Measurements from ENCODE around the gene CPLANE2.

CPLANE2 gene

DNA sequence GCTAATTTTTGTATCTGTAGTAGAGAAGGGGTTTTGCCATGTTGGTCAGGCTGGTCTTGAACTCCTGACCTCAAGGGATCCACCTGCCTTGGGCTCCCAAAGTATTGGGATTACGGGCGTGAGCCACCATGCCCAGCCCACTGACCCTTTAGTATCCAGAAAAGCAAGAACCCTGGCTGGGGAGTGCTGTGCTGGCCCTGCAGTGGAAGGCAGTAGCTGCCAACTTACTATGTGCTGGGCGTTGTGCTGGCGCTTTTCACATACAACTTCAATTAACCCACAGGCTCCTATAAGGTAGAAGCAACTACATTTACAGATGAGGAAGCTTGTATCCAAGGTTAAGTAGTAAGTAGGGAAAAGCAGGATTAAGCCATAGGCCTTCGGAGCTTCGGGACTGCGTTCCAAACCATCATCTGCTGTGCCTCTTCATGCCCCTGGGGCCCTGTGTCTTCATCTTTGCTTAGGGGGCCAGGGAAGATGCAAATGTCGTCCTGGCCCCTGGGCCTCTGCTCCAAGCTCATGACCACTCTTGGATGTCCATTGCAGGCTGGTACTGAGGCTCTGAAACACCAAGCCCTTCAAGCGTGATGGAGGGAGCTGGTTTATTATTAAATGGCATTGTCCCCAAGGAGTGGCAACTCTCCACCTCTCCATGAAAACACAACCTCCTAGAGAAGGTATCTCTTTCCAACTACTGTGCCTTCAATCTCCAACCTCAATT, 8.7 kb upstream of the CPLANE2 start:
- ChIA-PET POLR2A (no interaction called here), CTCF (interaction anchor here (1.1 to 8.7 kb wide), 7 partner anchors 8 to 165 kb away, joined by 3 to 70 read pairs (median 7); partner anchors contain the start of gene CPLANE2)
- TF ChIP-seq CTCF (IDR thresholded peaks at IDR 0.05; ENCODE audit: control extremely low read depth, extremely low read depth, low read depth, missing control alignments), result no peak
- no peak for DNase-seq (ENCODE audit: extremely low spot score)

DNA sequence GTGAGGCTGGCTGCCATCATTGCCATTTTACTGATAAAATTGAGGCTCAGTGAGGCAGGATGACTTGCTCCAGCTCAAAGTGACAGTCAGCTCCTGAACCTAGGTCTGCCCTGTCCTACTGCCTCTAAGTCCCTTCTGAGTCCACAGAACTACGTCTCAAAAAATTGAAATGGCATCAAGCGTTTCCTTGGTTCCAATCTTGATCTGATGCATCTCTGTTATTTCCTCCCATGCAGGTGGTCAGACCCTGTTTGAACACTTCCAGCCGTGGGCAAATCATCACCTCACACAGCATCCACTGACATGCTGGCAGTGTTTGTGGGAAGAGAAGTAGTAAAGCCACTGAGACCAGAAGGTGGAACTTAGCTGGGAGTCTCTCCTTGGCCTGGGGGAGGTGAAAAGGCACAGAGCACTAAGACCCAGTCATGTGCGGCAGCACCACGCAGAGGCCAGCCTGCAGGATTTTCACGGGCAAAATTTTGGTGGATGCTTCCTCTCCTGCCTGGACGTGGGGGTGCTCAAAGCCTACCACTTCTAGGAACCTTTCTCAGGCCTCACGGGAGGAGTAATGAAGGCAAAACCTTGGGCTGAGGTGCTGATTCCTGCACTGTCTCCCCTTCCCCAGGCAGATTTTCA, 7.8 kb upstream of the CPLANE2 start:
- ChIA-PET POLR2A (no interaction called here), CTCF (interaction anchor here (0.7 to 8.7 kb wide), 19 partner anchors 9 to 378 kb away, joined by 3 to 70 read pairs (median 4); partner anchors contain the start of gene CPLANE2)
- TF ChIP-seq CTCF (IDR thresholded peaks at IDR 0.05; ENCODE audit: control extremely low read depth, extremely low read depth, low read depth, missing control alignments), result no peak

DNA sequence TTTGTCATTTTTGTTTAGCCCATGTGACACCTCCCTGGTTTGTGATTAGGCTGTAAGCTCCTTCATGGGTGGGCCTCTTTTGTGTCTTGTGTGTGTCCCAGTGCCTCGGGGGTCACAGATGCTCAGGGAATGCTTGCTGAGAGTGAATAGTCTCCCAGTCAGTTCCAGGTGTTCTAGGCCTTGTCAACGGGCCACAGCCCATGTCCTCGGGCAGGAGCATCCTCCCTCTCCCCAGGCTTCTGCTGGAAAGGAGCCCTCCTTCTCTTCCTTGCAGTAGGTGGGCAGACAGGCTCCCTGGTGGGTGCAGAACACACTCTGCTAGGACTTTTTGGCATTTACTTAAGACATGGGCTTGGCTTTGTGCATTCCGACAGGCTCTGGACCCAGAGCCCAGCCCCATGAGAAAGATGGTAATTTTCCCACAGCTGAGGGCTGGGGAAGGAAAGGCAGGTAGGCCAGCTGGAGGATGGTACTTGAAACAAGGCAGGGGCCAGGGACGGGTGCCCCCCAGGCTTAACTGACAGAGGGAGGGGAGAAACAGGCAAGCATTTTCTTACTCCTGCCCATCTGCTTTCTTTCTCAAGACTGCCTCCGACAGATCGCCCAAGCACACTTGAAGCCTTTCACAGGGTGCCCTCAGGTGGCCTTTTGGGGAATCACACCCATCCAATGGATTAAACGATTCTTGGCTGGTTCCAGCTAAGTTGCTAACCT, 7.1 kb upstream of the CPLANE2 start:
- peak; percentile 79 for TF ChIP-seq CTCF (IDR thresholded peaks at IDR 0.05; ENCODE audit: control extremely low read depth, extremely low read depth, low read depth, missing control alignments)
- POLR2A ChIA-PET, result no interaction called here
- peak; percentile 78 for DNase-seq (ENCODE audit: extremely low spot score)
- CTCF ChIA-PET, result interaction anchor here (0.7 to 8.7 kb wide), 25 partner anchors 8 to 379 kb away, joined by 3 to 70 read pairs (median 4); partner anchors contain the start of gene CPLANE2

More for the DNA sequence above, 7.8 kb upstream of the CPLANE2 start:
- no peak for DNase-seq (ENCODE audit: extremely low spot score)

GRCh38 chr1:16243215-16243610, 6.2 kb upstream of the CPLANE2 start:
- CTCF ChIA-PET, result interaction anchor here (0.7 to 8.7 kb wide), 16 partner anchors 8 to 162 kb away, joined by 3 to 70 read pairs (median 6); partner anchors contain the start of gene CPLANE2
- POLR2A ChIA-PET, result no interaction called here
- no peak for DNase-seq (ENCODE audit: extremely low spot score)
- TF ChIP-seq CTCF (IDR thresholded peaks at IDR 0.05; ENCODE audit: control extremely low read depth, extremely low read depth, low read depth, missing control alignments), result no peak

GRCh38 chr1:16242556-16243214, 5.7 kb upstream of the CPLANE2 start:
- POLR2A ChIA-PET, result no interaction called here
- CTCF ChIA-PET, result interaction anchor here (0.9 to 8.7 kb wide), 7 partner anchors 9 to 162 kb away, joined by 3 to 70 read pairs (median 8); no protein-coding TSS in a partner anchor
- no peak for TF ChIP-seq CTCF (IDR thresholded peaks at IDR 0.05; ENCODE audit: control extremely low read depth, extremely low read depth, low read depth, missing control alignments)
- DNase-seq (ENCODE audit: extremely low spot score), result no peak

All from GM10248 (cell line).